GM18868 (cell line): ENCODE results near the gene ANGPTL2.

Experiments
- ATAC-seq: cut with Tn5 transposase; IDR thresholded peaks from one replicate; pipeline ENCODE4 v1.9.1; 2021; ENCODE audit warnings: mild to moderate bottlenecking, moderate library complexity; ENCODE audit not compliant: unreplicated experiment

ANGPTL2 gene

DNA sequence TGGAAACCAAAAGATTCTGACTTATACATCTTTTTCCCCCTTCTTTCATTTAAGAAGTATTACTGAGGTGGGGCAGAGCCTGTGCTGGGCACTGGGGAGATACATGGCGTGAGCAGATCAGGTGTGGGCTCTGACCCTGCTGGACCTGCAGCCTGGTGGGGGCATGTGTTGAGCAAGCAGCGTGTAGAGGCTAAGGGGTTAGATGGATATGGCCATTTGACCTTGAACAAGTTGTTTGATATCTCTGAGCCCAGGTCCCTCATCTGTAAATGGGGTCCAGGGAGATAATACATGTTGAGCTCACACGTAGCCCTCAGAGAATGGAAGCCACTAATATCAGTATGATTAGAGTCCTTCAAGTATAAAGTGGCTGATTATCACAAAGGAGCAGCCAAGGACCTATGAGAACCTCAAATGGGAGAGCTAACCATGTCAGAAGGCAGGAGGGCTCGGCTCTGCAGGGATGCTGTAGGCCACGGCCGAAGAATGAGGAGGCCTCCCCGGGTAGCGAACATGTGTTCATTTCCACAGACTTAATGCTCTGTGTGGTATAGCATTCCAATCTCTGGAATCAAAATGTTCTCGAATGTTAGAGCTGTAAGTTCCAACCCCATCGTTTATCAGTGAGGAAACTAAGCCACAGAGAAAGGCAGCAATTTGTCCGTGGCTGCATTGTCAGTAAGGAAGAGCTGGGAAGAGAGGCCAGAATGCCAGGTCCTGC lies 15.4 kb upstream of the ANGPTL2 start:
- ATAC-seq = no peak

DNA sequence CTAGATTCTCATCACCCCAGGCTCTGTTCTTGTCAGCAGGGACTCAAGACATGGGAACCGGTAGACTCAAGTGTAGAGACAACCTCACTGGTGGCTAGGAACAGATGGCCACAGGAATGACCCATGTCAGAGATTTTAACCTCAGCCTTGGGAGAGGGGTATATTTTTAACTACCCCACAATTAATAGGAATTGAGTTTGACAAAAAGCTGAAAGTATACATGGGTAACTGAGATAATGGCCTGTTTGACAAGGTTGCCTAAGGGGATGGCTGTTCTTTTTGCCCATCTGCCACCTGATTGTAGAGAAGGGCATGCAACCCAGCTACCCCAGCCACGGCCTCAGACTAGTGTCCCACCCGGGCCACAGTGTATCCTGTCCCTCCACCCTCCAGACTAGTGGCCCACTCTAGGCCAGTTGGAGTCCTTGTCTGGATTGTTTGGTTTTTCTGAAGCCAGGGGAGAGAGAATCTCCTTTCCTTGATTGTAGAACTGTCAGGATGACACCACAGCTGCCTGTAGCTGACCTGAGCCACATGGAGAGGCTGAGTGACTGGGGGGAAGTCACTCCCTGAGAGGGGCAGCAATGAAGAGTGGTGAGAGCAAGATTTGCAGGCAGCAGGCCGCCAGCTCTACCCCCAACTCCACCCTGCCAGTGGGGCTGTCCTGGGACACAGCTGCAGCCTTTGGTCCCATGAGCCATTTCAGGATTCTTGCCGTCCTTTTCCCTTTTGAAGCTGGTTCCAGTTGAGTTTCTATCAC lies 14.6 kb upstream of the ANGPTL2 start:
- no peak for ATAC-seq

DNA sequence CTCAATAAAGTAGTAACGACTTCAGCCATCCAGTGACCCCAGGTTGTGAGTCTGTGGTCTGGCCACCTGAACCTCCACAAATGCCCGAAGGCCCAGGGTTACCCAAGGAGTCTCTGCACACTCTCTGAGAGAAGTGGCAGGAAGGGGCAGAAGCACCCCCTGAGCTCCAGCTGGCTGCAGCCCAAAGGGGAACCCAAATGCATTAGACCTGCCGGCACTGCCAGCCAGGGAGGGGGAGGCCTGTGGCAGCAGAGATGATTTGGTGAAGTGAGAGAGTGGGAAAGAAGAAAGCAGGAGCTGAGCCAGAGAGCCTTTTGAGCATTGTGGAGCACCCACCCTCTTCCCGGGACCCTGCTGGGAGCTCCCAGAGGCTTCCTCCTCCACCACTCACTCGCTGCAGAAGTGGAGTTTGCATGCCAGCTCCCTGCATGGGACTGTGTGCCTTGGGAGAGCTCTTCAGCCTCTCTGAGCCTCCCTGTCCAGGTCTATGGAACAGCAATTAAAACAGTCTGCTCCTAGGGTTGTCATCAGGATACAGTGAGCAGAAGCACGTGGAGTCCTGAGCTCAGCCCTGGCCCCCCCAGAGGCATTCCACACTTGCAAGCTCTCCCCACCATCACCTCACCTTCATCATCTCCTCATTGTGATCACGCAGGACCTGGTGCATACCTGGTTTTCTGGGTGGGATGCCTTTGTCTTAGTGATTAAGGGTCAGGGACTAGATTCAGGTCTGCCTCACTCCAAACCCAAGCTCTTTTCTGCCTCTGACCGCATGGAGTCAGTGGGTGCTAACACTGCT lies 13.8 kb upstream of the ANGPTL2 start:
- ATAC-seq = no peak

DNA sequence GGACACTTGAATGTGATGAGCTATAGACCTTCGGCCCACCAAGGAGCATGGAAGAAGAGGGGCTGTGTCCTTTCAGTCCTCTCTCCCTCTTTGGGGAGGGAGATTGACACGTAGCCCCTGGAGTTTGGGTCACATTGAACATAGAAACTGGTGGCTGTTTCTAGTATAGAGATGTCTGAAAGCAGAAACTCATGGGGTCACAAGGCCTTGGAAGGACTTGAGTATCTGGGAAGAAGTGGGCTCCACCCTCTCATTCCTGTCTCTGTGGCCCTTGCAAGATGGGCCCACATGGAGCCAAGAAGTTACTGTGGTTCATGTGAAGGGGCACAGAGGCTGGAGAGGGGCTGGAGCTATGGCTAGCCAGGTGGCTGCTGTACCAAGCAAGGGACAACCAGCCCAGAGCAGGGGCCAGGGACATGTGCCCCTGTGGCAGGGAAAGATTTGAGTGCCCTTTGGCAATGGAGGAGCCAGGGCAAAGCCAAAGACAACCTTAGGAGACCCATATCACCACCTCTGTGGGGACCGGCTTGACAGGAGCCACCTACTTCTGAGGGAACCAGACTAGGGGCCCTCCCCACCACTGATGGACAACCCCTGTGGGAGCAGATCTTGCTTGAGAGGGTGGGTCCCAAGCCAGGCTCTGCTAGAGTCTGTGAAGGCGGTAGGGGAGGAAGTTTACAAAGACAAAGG lies 12.8 kb upstream of the ANGPTL2 start:
- no peak for ATAC-seq

DNA sequence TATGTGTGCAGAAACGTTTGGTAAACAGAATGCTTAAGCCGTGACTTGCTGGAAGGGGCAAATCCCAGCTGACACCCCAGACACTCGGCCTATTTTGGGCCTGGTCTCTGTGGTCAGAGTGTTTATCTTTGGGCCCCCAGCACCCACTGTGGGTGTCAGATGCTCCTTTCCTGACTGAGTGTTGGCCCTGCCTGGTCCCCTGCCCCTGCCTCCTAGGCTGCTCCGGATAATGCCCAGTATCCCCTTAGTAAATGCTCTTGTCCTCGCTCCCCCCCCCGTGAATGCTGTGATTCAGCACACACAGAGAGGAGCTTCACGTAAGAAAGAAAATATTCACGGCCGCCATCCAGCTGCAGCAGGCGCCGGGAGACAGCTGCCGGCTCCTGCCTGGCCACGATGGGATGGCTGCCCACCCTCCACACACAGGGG lies 11.3 kb upstream of the ANGPTL2 start:
- no peak for ATAC-seq

DNA sequence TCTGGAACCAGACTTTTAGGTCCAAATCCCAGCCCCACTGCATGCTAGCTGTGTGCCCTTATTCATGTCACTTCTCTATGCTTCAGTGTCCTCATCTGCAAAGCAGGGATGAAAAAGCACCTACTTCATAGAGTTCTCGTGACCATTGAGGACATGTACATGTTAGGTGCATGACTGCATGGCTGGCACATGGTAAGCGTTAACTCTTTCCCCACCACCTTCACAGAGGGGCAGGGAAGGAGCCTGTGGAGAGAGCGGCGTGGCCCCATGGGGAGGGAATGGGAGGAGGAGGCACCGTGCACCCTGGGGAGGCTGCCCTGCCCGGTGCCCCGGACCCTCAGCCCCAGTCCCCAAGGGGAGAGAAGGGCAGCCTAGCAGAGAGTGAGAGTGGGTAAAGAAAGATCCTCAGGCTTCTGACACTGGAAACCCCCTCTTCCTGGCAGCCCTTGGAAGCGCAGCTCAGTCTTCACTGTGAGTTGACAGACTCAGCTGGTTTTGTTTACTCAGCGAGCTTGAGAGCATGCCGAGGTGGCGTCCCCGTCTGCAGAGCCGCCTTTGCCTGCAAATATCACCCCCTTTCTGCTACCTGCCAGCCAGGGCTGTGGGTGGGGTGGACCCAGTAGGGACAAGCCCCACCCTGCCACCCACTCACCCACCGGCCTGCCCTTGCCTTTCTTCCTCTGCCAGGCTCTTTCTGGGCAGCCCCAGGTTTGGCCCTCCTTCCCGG lies 10.6 kb upstream of the ANGPTL2 start:
- no peak for ATAC-seq

DNA sequence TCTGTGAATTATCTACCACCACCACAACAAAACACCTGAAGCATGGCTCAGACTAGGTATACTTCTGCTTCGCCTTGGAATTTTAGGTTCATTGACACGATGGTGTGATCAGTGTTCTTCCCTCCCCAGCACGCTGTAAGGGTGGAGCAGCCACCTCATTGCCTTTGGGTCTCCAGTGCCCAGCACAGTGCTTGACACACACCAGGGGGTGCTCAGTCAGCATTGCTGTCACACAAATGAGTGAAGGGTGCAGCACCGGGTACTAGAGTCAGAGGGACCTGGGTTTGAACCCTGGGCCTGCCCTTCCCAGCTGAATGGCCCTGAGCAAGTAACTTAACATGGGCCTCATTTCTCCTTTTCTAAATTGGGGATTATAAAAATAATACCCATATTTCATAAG lies 9.9 kb upstream of the ANGPTL2 start:
- ATAC-seq = no peak

DNA sequence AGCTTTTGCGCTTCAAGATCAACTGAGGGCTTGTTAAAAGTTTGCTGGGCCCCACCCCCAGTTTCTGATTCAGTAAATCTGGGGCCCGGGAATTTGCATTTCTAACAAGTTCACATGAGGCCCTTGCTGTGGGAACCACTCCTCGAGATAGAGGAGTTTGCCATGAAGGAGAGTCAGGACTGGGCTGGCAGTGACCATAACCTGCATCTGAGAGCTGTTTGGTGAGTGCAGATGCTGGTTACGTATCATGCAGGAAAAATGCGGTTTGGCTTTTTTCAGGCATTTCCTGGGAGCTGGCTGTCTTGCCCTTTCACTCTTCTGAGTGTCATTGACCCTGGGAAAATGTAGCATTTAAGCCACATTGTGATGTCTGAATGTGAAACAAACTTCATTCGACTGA lies 9.4 kb upstream of the ANGPTL2 start:
- ATAC-seq = no peak

DNA sequence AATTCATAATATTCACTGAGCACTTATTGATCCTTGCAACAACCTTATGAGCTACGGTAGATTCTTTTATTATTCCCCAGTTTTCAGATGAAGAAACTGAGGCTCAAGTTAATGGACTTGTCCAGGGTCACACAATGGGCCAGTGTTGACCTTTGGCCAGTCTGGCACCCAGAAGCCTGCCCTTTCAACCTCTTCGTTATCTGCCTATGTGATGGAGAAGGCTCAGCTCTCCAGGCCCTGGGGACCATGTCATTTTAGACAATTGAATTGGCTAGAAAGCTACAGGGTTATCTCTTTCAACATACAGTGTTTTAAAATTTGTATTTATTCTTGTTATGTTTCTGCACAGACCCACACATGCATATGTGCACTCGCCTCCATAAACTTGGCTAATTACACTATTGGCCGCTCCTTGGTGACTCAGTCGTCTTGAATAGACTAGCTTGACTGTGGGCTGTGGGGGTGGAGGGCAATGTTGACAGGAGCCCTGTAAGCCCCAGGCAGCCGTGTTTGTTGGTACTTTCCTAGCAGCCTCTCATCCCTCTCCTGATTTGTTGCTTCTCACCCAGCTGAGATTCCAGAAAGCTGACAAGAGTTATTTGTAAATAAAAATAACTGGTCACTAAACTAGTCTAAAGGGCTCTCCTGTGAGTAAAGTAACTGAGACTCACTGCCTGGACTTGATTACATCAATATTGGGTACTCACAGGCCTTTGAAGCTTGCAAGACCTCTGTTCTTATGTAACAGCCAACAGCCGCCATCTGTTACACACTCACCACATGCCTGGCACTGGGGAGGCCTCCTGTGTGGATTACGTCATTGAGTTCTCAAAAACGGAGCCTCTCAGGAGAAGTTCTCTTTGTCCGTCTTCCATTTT lies 8.5 kb upstream of the ANGPTL2 start:
- no peak for ATAC-seq

DNA sequence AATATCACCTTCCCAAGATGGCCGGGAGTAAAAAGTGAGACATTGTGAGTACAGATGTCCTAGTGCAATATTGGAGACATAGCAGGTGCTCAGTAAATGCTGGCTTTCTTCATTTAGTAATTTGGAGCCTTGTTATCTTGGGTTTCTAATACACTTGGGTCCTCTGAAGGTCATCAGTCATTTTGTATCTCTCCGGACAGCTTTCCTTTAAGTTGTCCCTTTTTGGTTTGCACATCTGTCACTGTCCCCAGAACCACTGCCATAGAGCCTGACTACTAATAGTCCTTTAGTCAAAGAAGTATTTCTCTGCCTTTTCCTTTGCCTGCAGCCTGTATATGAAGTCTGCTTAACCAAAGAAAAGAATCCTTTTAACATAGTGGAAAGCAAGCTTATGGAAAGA lies 7.8 kb upstream of the ANGPTL2 start:
- no peak for ATAC-seq

DNA sequence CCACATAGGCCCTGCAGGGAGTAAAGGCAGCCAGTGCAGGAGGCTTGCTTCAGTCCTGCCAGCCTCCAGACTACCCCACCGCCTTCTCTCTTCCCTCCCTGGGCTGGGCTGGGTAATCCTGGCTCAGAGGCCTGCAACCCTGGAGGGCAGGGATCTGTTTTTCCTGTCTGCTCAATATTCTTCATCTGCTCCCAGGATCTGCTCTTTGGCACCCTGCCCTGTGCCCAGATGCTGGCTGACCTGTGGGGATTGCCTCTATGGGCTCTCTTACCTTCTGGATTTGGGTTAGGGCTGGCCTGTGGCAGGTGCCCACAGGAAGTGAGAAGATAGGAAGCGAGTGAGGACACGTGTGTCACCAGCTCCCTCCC lies 7.3 kb upstream of the ANGPTL2 start:
- no peak for ATAC-seq

DNA sequence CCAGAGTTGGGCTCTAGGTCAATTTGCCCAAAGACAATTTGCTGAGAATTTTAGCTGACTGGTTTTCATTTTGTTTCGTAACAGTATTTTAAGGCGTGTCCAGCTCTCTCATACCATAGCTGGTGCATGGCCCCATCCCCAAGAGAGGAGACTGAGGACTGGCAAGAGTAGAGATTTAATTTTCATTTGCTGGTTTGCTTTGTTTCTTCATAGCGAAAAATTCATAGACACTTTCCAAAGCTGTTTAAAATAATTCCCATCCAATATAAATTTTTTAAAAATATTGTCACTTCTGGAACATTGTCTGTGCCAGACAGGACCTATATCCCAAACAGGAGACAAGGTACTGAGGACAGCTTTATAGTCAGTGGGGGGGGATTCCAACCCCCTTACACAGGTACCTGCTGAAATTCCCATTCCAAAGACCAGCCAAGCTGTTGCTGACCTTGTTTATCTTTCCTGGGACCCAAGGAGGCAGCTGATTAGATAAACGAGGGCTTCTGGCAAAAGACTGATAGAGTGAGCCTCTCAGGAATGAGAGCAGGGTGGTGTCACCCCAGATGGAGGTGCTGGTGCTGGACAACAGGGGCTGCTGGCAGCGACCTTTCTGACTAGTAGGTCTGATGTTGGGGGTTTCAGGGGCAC lies 6.8 kb upstream of the ANGPTL2 start:
- ATAC-seq = no peak

DNA sequence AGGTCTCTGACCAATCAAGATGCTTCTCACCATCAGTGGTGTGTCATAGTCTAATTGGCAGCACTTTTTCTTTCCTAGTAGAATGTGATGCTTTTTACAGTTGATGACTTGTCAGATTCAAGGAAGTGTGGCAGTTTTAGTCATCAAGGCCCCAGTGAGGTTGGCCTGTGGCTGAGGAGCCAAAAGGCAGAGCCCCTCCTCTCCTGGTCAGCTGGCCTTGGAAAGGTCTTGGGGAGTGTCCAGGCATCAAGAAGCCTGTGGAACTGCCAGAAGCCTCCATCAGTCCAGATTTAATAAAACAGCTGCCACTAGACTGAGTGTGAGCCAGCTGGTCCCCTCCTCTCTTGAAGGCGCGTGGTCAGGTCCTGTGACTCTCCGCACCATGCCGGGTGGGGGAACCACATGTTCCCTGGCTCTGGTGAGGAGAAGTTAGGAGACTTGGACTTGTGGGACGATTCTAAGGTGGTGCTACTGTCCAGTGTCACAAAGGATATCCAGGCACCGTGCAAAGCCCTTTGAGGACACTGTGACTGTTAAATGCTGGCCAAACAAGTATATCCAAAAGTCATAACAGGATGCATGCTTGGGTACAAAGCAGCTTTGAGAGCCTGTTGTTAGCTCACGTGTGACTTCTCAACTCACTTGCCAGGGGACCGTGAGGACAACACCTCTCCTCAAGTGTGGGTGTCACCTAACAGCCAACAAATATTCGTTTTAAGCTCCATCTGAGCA lies 6.1 kb upstream of the ANGPTL2 start:
- no peak for ATAC-seq

DNA sequence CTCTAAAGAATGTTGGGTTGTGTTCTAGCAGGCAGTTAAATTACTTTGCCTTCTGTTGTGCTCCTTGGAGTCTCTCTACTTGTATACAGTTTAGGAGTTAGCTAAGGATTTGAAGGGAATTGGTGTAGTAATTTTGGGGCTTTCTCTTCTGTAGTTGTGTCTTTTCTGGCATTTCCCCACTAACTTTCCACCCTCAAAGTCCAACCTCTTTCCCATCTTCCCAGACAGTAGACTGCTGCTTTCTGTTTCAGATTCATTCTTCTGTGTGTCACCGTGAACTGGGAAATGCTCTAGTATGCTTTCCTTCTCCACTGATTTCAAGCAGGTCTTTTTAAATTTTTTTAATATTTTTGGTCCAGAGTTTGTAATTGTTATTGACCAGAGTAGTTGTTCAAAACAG lies 4.5 kb upstream of the ANGPTL2 start:
- no peak for ATAC-seq

DNA sequence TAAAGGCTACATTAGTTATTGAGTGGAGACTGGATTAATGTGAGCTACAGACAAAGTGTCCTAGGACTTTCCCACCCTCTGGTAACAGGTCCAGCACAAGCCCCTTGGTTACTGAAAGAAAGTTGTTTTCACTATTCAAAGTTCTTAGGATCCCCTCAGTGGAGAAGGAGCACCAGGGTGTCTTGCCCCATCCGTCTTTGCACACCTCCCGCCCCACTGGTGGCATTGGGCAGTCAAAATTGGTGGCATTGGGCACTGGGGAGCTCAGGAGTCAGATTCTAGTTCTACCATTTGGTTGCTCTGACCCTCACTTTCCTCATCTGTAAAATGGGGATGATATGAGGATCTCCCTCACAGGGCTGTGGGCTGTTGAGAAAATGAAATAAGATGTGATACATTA lies 2.4 kb upstream of the ANGPTL2 start:
- ATAC-seq = no peak

DNA sequence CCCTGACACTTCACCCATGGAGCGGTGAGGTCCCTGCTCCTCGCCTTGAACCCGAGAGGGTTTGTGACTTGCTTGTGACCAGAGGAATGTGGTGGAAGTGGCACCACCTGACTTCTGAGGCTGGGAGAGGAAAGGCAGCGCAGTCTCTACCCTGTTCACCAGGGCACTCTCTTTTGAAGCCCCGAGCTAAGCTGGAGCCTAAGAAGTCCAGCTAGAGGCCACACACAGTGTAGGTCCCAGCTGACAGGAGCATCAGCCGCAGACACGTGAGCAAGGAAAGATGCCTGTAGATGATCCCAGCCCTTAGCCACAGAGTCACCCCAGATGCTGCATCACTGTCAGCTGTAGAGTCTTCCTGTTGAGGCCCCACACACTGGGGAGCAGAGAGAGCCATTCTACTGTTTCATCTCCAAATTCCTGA lies 1.7 kb upstream of the ANGPTL2 start:
- no peak for ATAC-seq

DNA sequence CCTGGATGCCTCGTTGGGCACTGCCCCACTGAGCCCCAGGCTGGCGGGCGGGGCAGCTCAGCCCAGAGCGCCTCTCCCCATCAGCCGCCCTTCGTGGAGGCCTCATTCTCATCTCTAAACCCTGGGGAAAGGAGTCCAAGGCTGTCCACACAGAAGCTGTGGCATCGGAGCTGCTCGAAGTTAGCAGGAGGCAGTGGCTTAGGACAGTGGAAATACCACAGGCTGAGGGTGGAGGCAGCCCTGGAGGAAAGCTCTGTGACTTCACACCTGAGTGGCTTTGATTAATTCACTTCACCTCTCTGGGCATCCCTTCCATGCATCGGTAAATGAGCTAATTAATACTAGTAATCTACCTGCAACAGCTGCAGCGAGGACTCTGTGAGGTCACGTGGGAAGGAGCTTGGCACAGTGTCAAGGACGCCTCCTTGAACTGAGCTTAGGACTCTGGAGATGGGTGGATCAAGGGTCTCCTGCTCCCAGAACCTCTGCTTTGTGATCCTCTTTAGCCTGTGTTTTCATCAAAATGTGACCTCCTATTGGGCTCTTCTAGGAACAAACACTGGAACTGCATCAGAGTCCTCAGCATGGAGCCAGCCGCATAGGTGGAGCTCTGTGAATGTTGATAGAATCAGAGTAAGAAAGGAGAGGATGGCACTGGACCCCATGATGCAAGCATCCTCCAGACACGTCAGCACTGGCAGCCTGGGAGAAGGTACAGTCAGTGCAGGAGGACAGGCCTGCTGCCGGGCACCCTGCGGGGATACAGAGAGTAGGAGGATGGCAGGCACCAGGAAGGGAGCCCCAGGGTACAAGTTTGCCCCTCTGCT lies 842 bp upstream of the ANGPTL2 start:
- ATAC-seq = no peak
